Left hindlimb (tissue), 1 donor: Measurements from ENCODE around the gene FAM227B.
"Not testable (repeated sequence)": the region's sequence is repeated elsewhere in the genome, so short reads cannot be mapped to it uniquely, and the experiment has no call there.

Experiments
- DNase-seq: peaks from one replicate; pipeline ENCODE4 v3.0.0-alpha.2; 2018

The FAM227B gene

GRCh38 chr15:49606594-49606993 lies 14.0 kb downstream of the FAM227B start:
- no peak for DNase-seq

- no peak for DNase-seq
Observed at GRCh38 chr15:49605588-49605987, 15.0 kb downstream of the FAM227B start.

- DNase-seq, result no peak
Observed at GRCh38 chr15:49604625-49605409, 15.8 kb downstream of the FAM227B start.

GRCh38 chr15:49592829-49593316 lies 27.7 kb downstream of the FAM227B start:
- not testable (repeated sequence) for DNase-seq

GRCh38 chr15:49589030-49589429 lies 31.6 kb downstream of the FAM227B start:
- no peak for DNase-seq

- DNase-seq, result no peak
Observed at GRCh38 chr15:49573421-49573820, 47.2 kb downstream of the FAM227B start.

GRCh38 chr15:49570672-49571071 lies 49.9 kb downstream of the FAM227B start:
- no peak for DNase-seq

- DNase-seq, result no peak
Observed at GRCh38 chr15:49570174-49570573, 50.4 kb downstream of the FAM227B start.

- no peak for DNase-seq
Observed at GRCh38 chr15:49560045-49560444, 60.6 kb downstream of the FAM227B start.

- no peak for DNase-seq
Observed at GRCh38 chr15:49558929-49559328, 61.7 kb downstream of the FAM227B start.

- no peak for DNase-seq
Observed at GRCh38 chr15:49556437-49556836, 64.2 kb downstream of the FAM227B start.

- not testable (repeated sequence) for DNase-seq
Observed at GRCh38 chr15:49550342-49550741, 70.3 kb downstream of the FAM227B start.

GRCh38 chr15:49538520-49538919 lies 82.1 kb downstream of the FAM227B start:
- no peak for DNase-seq

GRCh38 chr15:49530092-49530491 lies 90.5 kb downstream of the FAM227B start:
- no peak for DNase-seq

GRCh38 chr15:49528289-49528688 lies 92.3 kb downstream of the FAM227B start:
- DNase-seq, result no peak

- no peak for DNase-seq
Observed at GRCh38 chr15:49521802-49522201, 98.8 kb downstream of the FAM227B start.

- not testable (repeated sequence) for DNase-seq
Observed at GRCh38 chr15:49512739-49513138, 107.9 kb downstream of the FAM227B start.

- DNase-seq, result no peak
Observed at GRCh38 chr15:49507261-49507660, 113.4 kb downstream of the FAM227B start.

GRCh38 chr15:49506341-49506740 lies 114.3 kb downstream of the FAM227B start:
- DNase-seq, result no peak

- no peak for DNase-seq
Observed at GRCh38 chr15:49501586-49501985, 119.0 kb downstream of the FAM227B start.

GRCh38 chr15:49495993-49496753 lies 124.4 kb downstream of the FAM227B start:
- DNase-seq, result no peak

GRCh38 chr15:49494842-49495241 lies 125.8 kb downstream of the FAM227B start:
- DNase-seq, result no peak

- no peak for DNase-seq
Observed at GRCh38 chr15:49492830-49493229, 127.8 kb downstream of the FAM227B start.

- no peak for DNase-seq
Observed at GRCh38 chr15:49492151-49492550, 128.5 kb downstream of the FAM227B start.
